OCI-LY7 (cell line): Measurements from ENCODE around the gene GEMIN2.

Experiments used
- CTCF ChIP-seq: fragments of 200-600 bp; sonication (generic); conservative IDR thresholded peaks from 2 replicates; pipeline ENCODE4 v1.5.1; 2014; ENCODE audit warnings: mild to moderate bottlenecking, antibody characterized with exemption, low read length, moderate library complexity, mixed read lengths
- EZH2phosphoT487 ChIP-seq: fragments of 200-600 bp; sonication (generic); IDR thresholded peaks from 2 replicates; pipeline ENCODE4 v1.6.1; 2018; ENCODE audit warnings: low read depth, borderline replicate concordance, mild to moderate bottlenecking, mixed run types, antibody characterized with exemption, low read length, moderate library complexity, mixed read lengths

GRCh38 chr14:39114073-39114838 lies at the start of gene GEMIN2:
- no peak for TF ChIP-seq CTCF
- no peak for TF ChIP-seq EZH2phosphoT487
